ENCODE results near the gene GPC6.

Gene GPC6

GRCh38 chr13:94317063-94317491 is 1090.5 kb downstream of the GPC6 start:
- TF ChIP-seq CTCF (IDR thresholded peaks at IDR 0.05; ENCODE audit: low read depth, low read length) = no peak
- no peak for DNase-seq (ENCODE audit: extremely low read depth, low read depth)

DNA sequence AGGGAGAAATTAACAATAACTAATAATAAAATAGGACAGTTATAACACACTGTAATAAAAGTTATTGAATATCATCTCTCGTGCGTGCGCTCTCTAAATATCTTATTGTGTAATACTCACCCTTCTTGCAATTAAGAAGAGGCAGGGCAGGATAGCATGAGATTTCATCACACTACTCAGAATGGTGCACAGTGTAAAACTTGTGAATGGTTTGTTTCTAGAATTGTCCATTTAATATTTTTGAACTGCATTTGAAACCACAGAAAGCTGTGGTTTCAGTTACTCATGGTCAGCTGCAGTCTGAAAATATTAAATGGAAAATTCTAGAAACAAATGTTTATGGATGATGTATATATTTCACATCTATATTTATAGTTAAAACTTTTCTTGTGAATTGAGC is 1091.8 kb downstream of the GPC6 start:
- TF ChIP-seq CTCF (IDR thresholded peaks at IDR 0.05; ENCODE audit: low read depth, low read length) = no peak
- DNase-seq (ENCODE audit: extremely low read depth, low read depth) = no peak

- no peak for TF ChIP-seq CTCF (IDR thresholded peaks at IDR 0.05; ENCODE audit: low read depth, low read length)
- no peak for DNase-seq (ENCODE audit: extremely low read depth, low read depth)
These were observed 1092.9 kb downstream of the GPC6 start for GRCh38 chr13:94319501-94319900.

GRCh38 chr13:94322925-94323763 is 1096.5 kb downstream of the GPC6 start:
- no peak for DNase-seq (ENCODE audit: extremely low read depth, low read depth)
- TF ChIP-seq CTCF (IDR thresholded peaks at IDR 0.05; ENCODE audit: low read depth, low read length) = no peak

- TF ChIP-seq CTCF (IDR thresholded peaks at IDR 0.05; ENCODE audit: low read depth, low read length) = no peak
- no peak for DNase-seq (ENCODE audit: extremely low read depth, low read depth)
These were observed 1097.5 kb downstream of the GPC6 start for GRCh38 chr13:94323764-94324758.

- DNase-seq (ENCODE audit: extremely low read depth, low read depth) = no peak
- TF ChIP-seq CTCF (IDR thresholded peaks at IDR 0.05; ENCODE audit: low read depth, low read length) = no peak
These were observed 1098.3 kb downstream of the GPC6 start for GRCh38 chr13:94324767-94325540.

Data from AG09319 (cell line).